ENCODE measurements around the gene CTLA4.
"Not testable (repeated sequence)": the region's sequence is repeated elsewhere in the genome, so short reads cannot be mapped to it uniquely, and the experiment has no call there.

The CTLA4 gene

DNA sequence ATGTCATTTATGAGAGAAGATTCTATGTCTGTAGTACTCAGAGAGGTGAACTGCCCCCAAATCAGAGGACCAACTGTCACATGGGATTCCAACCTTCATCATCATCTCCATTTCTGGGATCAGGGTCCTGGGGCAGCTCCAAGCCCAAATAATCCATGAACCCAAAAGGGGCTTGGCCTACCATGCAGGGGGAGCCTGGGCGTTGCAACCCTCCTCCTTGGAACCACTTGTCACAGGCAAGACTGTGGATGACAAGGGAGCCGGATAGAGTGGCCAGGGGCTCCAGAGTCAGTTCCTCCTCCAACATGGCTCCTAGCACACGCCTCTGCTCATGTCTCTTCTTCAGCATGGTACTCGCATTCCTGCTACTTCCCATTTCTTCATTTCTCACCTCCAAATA lies 7.9 kb downstream of the CTLA4 start:
- Histone ChIP-seq H3K27ac (ENCODE audit: low read depth, low read length) (no peak overlapping the region), H3K27me3 (ENCODE audit: control insufficient read depth, insufficient read depth, low read length) (no peaks in the 10 kb centered on the region), H3K9me3 (ENCODE audit: control insufficient read depth, insufficient read depth, low read depth, low read length) (no peaks in the 10 kb centered on the region), H3K4me1 (ENCODE audit: control insufficient read depth, insufficient read depth, low read length) (no peaks in the 10 kb centered on the region), H3K36me3 (ENCODE audit: control insufficient read depth, insufficient read depth, low read length) (no peaks in the 10 kb centered on the region), H3K9ac (ENCODE audit: low read length) (no peak overlapping the region), H3K4me3 (ENCODE audit: low read depth, low read length) (no peak overlapping the region)

DNA sequence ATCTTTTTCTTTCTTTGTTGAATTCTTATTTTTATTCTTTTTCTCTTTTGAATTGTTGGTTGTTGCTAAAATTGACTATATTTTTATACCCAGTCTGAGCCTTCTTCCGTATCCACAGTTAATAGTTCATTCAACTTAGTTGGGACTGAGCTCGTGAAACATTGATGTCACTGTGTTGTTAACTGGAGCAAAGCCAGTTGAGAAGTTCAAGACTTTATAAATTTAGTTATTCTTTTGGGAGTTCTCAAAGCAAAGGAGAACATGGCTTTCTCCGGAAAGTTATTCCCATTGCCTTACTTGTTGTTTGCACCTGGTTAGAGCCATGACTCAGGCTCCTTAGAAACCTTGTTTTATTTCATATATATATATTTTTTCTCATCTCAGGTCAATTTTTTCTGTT lies 8.8 kb downstream of the CTLA4 start:
- Histone ChIP-seq H3K36me3 (ENCODE audit: control insufficient read depth, insufficient read depth, low read length) (no peaks in the 10 kb centered on the region), H3K27ac (ENCODE audit: low read depth, low read length) (no peak overlapping the region)

DNA sequence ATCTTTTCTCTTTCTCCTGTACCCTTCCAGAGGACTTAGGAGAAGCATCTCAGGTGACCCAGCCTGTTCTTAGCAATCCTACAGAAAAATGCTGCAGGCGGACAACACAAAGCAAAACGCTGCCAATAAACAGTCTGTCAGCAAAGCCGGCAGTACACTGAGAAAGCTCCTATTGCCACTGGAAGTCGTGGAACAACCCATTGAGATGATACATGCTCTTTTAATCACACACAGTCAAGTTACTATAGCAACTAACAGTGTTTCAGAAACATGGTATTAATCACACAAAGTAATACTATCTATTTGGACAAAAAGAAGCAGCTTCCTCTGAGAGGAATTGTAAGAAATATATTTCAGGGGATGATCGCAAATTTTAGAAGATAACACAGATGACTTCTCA lies 10.5 kb downstream of the CTLA4 start:
- Histone ChIP-seq H3K27me3 (ENCODE audit: control insufficient read depth, insufficient read depth, low read length) (no peaks in the 10 kb centered on the region), H3K36me3 (ENCODE audit: control insufficient read depth, insufficient read depth, low read length) (no peaks in the 10 kb centered on the region), H3K4me1 (ENCODE audit: control insufficient read depth, insufficient read depth, low read length) (no peaks in the 10 kb centered on the region), H3K9ac (ENCODE audit: low read length) (no peak overlapping the region), H3K9me3 (ENCODE audit: control insufficient read depth, insufficient read depth, low read depth, low read length) (no peaks in the 10 kb centered on the region), H3K27ac (ENCODE audit: low read depth, low read length) (no peak overlapping the region), H3K4me3 (ENCODE audit: low read depth, low read length) (no peak overlapping the region)

More for the DNA sequence above, 8.8 kb downstream of the CTLA4 start:
- Histone ChIP-seq H3K9ac (ENCODE audit: low read length) (no peak overlapping the region), H3K4me3 (ENCODE audit: low read depth, low read length) (no peak overlapping the region), H3K27me3 (ENCODE audit: control insufficient read depth, insufficient read depth, low read length) (no peaks in the 10 kb centered on the region), H3K9me3 (ENCODE audit: control insufficient read depth, insufficient read depth, low read depth, low read length) (no peaks in the 10 kb centered on the region), H3K4me1 (ENCODE audit: control insufficient read depth, insufficient read depth, low read length) (no peaks in the 10 kb centered on the region)

DNA sequence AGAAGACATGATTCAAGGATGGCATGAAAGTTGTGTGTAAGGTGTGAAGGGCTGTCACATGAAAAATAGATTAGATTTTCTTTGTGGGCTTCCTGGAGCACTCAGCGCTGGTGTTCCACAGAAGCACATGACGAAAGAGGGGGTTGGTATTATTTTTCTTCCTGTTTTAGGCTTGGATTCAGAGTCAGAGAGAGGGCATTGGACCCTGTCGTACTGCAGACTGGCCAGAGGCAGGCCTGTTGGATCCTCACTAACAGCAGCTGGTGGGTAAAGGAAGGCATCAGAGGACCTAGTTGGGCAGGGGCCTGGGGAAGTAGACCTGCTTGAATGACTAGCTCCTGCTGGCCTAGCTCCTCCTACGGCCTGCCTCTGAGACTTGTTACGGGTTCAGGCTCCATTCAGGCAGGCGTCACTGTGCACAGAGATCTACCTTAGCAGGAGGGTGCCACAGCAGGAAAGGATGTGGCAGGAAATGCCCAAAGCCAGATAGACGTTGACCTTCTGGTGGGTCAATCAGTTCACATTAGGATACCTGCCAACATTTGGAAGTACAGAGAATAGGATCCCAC lies 13.1 kb downstream of the CTLA4 start:
- H3K4me3 ChIP-seq (ENCODE audit: low read depth, low read length) = no peak overlapping the region
- H3K9me3 ChIP-seq (ENCODE audit: control insufficient read depth, insufficient read depth, low read depth, low read length) = no peaks in the 10 kb centered on the region
- H3K27ac ChIP-seq (ENCODE audit: low read depth, low read length) = no peak overlapping the region
- H3K9ac ChIP-seq (ENCODE audit: low read length) = no peak overlapping the region
- no peaks in the 10 kb centered on the region for H3K4me1 ChIP-seq (ENCODE audit: control insufficient read depth, insufficient read depth, low read length)
- no peaks in the 10 kb centered on the region for H3K36me3 ChIP-seq (ENCODE audit: control insufficient read depth, insufficient read depth, low read length)
- H3K27me3 ChIP-seq (ENCODE audit: control insufficient read depth, insufficient read depth, low read length) = no peaks in the 10 kb centered on the region

DNA sequence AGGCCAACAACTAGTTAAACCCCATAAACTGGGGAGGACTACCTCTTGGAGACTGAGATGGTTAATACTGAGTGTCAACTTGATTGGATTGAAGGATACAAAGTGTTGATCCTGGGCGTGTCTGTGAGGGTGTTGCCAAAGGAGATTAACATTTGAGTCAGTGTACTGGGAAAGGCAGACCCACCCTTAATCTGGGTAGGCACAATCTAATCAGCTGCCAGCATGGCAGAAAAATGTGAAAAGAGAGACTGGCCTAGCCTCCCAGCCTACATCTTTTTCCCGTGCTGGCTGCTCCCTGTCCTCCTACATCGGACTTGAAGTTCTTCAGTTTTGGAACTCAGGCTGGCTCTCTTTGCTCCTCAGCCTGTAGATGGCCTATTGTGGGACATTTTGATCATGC lies 13.6 kb downstream of the CTLA4 start:
- H3K9ac ChIP-seq (ENCODE audit: low read length); H3K27ac ChIP-seq (ENCODE audit: low read depth, low read length); H3K9me3 ChIP-seq (ENCODE audit: control insufficient read depth, insufficient read depth, low read depth, low read length): not testable (repeated sequence)

DNA sequence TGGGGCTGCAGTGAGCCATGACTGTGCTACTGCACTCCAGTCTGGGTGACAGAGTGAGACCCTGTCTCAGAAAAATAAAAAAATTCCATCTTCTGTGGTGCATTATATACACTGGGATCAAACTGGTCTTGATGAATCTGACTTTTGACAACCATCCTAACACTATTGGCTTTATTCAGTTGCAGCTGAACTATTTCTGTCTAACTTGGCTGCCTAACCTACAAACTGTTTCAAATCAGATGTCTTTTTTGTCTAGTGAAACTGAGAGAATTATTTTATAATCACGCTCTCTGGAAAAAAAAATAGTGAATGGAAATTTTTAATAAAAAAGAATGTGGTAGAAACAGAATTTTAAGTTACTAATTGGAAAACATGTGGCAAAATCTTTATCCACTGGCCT lies 15.0 kb downstream of the CTLA4 start:
- no peak overlapping the region for H3K4me3 ChIP-seq (ENCODE audit: low read depth, low read length)
- H3K9me3 ChIP-seq (ENCODE audit: control insufficient read depth, insufficient read depth, low read depth, low read length) = no peaks in the 10 kb centered on the region
- no peak overlapping the region for H3K27ac ChIP-seq (ENCODE audit: low read depth, low read length)
- H3K27me3 ChIP-seq (ENCODE audit: control insufficient read depth, insufficient read depth, low read length) = no peaks in the 10 kb centered on the region
- no peak overlapping the region for H3K9ac ChIP-seq (ENCODE audit: low read length)
- H3K36me3 ChIP-seq (ENCODE audit: control insufficient read depth, insufficient read depth, low read length) = no peaks in the 10 kb centered on the region
- no peaks in the 10 kb centered on the region for H3K4me1 ChIP-seq (ENCODE audit: control insufficient read depth, insufficient read depth, low read length)

More for the DNA sequence above, 13.6 kb downstream of the CTLA4 start:
- not testable (repeated sequence) for H3K4me1 ChIP-seq (ENCODE audit: control insufficient read depth, insufficient read depth, low read length); H3K36me3 ChIP-seq (ENCODE audit: control insufficient read depth, insufficient read depth, low read length); H3K4me3 ChIP-seq (ENCODE audit: low read depth, low read length); H3K27me3 ChIP-seq (ENCODE audit: control insufficient read depth, insufficient read depth, low read length)

DNA sequence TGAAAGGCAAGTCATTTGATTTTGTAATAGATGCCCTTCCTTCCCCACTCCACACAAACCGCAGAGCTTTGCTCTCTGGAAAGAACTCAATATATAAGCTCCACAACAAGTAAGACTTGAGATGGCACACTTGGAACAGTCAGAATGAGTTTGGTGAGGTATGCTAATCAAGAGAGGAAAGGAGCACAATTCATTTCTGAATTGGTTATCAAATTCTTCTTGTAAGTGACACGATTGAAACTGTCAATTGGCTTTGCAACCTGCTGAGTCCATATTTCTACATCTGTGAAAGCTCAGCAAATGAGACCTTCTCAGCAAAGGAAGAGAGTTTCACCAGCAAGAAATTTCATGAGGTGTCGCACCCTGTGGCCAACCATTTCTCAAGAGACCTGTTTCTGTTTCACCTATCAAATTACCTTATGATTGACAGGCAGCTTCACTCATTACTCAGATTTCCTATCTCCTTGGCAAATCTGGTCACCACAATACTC lies 19.1 kb downstream of the CTLA4 start:
- Histone ChIP-seq H3K9me3 (ENCODE audit: control insufficient read depth, insufficient read depth, low read depth, low read length) (0 out of 2 replicates have a peak, but pooled peaks cover 2% of the 10 kb centered on the region), H3K4me1 (ENCODE audit: control insufficient read depth, insufficient read depth, low read length) (no peaks in the 10 kb centered on the region), H3K4me3 (ENCODE audit: low read depth, low read length) (no peak overlapping the region), H3K36me3 (ENCODE audit: control insufficient read depth, insufficient read depth, low read length) (no peaks in the 10 kb centered on the region), H3K27ac (ENCODE audit: low read depth, low read length) (no peak overlapping the region), H3K9ac (ENCODE audit: low read length) (no peak overlapping the region), H3K27me3 (ENCODE audit: control insufficient read depth, insufficient read depth, low read length) (no peaks in the 10 kb centered on the region)

DNA sequence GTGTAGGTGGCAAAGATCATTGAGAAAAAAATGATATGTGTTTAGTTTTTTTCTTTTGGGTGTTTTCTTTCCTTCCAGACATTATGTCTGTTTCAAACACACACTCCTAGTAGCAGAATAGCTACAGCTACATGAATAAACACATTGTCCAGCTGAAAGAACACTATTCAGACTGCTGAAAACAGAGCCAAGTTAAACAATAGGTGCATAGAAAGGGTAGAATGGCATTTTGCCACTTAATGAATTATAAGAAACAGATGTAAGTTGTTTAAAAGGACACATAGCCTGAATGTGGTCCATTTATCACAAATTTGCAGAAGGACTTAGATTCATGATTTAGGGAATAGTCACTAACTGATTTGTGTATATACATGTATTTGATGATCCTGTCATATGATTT lies 20.1 kb downstream of the CTLA4 start:
- no peak overlapping the region for H3K27ac ChIP-seq (ENCODE audit: low read depth, low read length)
- H3K4me1 ChIP-seq (ENCODE audit: control insufficient read depth, insufficient read depth, low read length) = no peaks in the 10 kb centered on the region
- H3K4me3 ChIP-seq (ENCODE audit: low read depth, low read length) = no peak overlapping the region
- H3K9me3 ChIP-seq (ENCODE audit: control insufficient read depth, insufficient read depth, low read depth, low read length) = 0 out of 2 replicates have a peak, but pooled peaks cover 2% of the 10 kb centered on the region
- no peaks in the 10 kb centered on the region for H3K36me3 ChIP-seq (ENCODE audit: control insufficient read depth, insufficient read depth, low read length)
- H3K27me3 ChIP-seq (ENCODE audit: control insufficient read depth, insufficient read depth, low read length) = no peaks in the 10 kb centered on the region
- H3K9ac ChIP-seq (ENCODE audit: low read length) = no peak overlapping the region

DNA sequence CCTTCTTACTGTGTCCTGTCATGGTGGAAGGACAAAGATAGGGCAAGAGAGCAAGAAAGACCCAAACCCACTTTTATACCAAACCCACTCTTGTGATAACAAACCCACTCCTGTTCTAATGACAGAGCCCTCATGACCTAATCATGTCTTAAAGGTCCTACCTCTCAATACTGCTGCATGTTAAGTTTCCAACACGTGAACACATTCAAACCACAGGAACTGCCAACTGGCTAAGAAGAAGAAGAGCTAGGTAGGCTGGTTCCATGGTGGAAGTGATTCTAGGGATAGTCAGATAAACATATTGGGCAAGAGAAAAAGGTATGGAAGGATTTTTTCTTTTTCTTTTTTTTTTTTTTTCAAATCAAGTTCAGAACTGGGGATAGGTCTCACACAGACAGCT lies 22.0 kb downstream of the CTLA4 start:
- Histone ChIP-seq H3K4me3 (ENCODE audit: low read depth, low read length) (no peak overlapping the region), H3K9me3 (ENCODE audit: control insufficient read depth, insufficient read depth, low read depth, low read length) (0 out of 2 replicates have a peak, but pooled peaks cover 2% of the 10 kb centered on the region), H3K36me3 (ENCODE audit: control insufficient read depth, insufficient read depth, low read length) (no peaks in the 10 kb centered on the region), H3K4me1 (ENCODE audit: control insufficient read depth, insufficient read depth, low read length) (no peaks in the 10 kb centered on the region), H3K27me3 (ENCODE audit: control insufficient read depth, insufficient read depth, low read length) (no peaks in the 10 kb centered on the region), H3K27ac (ENCODE audit: low read depth, low read length) (no peak overlapping the region), H3K9ac (ENCODE audit: low read length) (no peak overlapping the region)

DNA sequence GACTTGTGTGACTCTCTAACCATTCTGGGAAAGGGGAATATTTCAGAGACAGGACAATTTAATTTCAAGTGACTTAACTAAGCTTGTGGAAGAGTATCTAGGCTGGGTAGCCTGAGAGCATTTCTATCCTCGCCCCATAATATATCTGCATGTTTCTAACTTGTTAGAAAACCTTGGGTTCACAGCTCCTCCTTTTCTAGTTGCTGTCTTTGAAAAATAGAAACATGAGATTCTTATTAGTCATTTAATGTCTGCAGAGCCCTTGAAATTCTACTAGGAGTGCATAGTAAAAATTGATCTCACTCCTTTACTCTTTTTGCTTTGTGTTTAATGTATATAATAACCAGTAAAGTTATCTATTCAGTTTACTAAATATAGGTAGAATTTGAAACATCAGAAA lies 22.4 kb downstream of the CTLA4 start:
- Histone ChIP-seq H3K27ac (ENCODE audit: low read depth, low read length) (no peak overlapping the region), H3K4me3 (ENCODE audit: low read depth, low read length) (no peak overlapping the region), H3K27me3 (ENCODE audit: control insufficient read depth, insufficient read depth, low read length) (no peaks in the 10 kb centered on the region), H3K9me3 (ENCODE audit: control insufficient read depth, insufficient read depth, low read depth, low read length) (0 out of 2 replicates have a peak, but pooled peaks cover 2% of the 10 kb centered on the region), H3K9ac (ENCODE audit: low read length) (no peak overlapping the region), H3K36me3 (ENCODE audit: control insufficient read depth, insufficient read depth, low read length) (no peaks in the 10 kb centered on the region), H3K4me1 (ENCODE audit: control insufficient read depth, insufficient read depth, low read length) (no peaks in the 10 kb centered on the region)

DNA sequence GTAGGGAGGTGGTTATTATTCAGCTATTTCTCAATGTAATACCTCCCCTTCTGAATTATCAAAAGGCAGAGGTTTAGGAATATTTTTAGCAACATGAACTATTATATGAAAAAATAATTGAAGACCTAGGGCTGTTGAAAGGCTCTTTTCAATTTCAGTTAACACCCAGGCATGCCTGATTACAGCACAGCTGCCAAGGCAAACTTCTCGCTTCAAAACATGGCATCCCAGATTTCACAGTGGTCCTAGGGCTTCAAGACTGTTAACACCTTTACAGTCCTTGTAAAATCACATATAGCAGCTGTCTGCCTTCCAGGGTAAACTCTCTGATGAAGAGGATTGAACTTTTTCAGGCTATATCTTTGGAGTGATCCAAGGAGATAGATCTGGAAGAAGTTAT lies 23.2 kb downstream of the CTLA4 start:
- no peaks in the 10 kb centered on the region for H3K36me3 ChIP-seq (ENCODE audit: control insufficient read depth, insufficient read depth, low read length)
- no peak overlapping the region for H3K4me3 ChIP-seq (ENCODE audit: low read depth, low read length)
- 0 out of 2 replicates have a peak, but pooled peaks cover 2% of the 10 kb centered on the region for H3K9me3 ChIP-seq (ENCODE audit: control insufficient read depth, insufficient read depth, low read depth, low read length)
- H3K27me3 ChIP-seq (ENCODE audit: control insufficient read depth, insufficient read depth, low read length) = no peaks in the 10 kb centered on the region
- H3K4me1 ChIP-seq (ENCODE audit: control insufficient read depth, insufficient read depth, low read length) = no peaks in the 10 kb centered on the region
- no peak overlapping the region for H3K27ac ChIP-seq (ENCODE audit: low read depth, low read length)
- H3K9ac ChIP-seq (ENCODE audit: low read length) = no peak overlapping the region
